A673 (cell line): ENCODE results near the gene TTYH3.

Source experiments
- CTCF ChIP-seq: fragments of 300-800, 200-600 bp; sonication (generic); conservative IDR thresholded peaks from 2 replicates; pipeline ENCODE4 v1.5.1; 2017; ENCODE audit warnings: low read depth, mild to moderate bottlenecking, antibody characterized with exemption, low read length, moderate library complexity, mixed read lengths
- EZH2 ChIP-seq: fragments of 200-600 bp; sonication (generic); IDR thresholded peaks from 2 replicates; pipeline ENCODE4 v1.6.1; 2017; ENCODE audit warnings: borderline replicate concordance, low read depth, mild to moderate bottlenecking, mixed read lengths, antibody characterized with exemption, low read length; ENCODE audit not compliant: poor library complexity, severe bottlenecking

GRCh38 chr7:2655870-2656614 is 24.3 kb downstream of the TTYH3 start:
- TF ChIP-seq CTCF (no peak), EZH2 (no peak)
